Measurements from ENCODE around the gene NLGN3.

The NLGN3 gene

GRCh38 chrX:71217298-71217697, 72.7 kb downstream of the NLGN3 start:
- DNase-seq = no peak
- Histone ChIP-seq H3K36me3 (ENCODE audit: control insufficient read depth in 4 of 4, insufficient read depth in 4 of 4, low read length in 3 of 4) (no peaks in the 10 kb centered on the region), H3K4me3 (ENCODE audit: control insufficient read depth in 1 of 7, extremely low read depth in 1 of 7, insufficient read depth in 4 of 7, low read depth in 2 of 7, low read length in 6 of 7) (no peak overlapping the region), H3K4me1 (ENCODE audit: control extremely low read depth in 1 of 4, control insufficient read depth in 4 of 4, insufficient read depth in 4 of 4, low read length in 3 of 4) (peaks cover 0 to 4% (median 0%) of the 10 kb centered on the region in 4 experiments), H3K27ac (ENCODE audit: insufficient read depth in 1 of 2, low read depth in 1 of 2, low read length in 2 of 2, poor library complexity in 1 of 2, severe bottlenecking in 2 of 2) (no peak overlapping the region), H3K27me3 (replicated peaks in 2 of 5; ENCODE audit: control insufficient read depth in 4 of 5, insufficient read depth in 5 of 5, low read length in 4 of 5) (no peaks in the 10 kb centered on the region), H3K9me3 (ENCODE audit: control extremely low read depth in 1 of 5, control insufficient read depth in 4 of 5, insufficient read depth in 2 of 5, low read depth in 1 of 5, low read length in 4 of 5) (no peaks in the 10 kb centered on the region)
- WGBS (ENCODE audit: insufficient coverage) = 98% methylated on average over 6 of the region's 6 CpGs
- ChIA-PET POLR2A (no interaction called here), CTCF (no interaction called here)
